NB4 (cell line): Measurements from ENCODE around the gene GPR141.

Experiments used
- DNase-seq: peaks from one replicate; pipeline ENCODE4 v3.0.0; 2010; ENCODE audit warnings: low read depth
- H3K4me3 ChIP-seq: one replicate; pipeline ENCODE4 v1.5.1; 2011; ENCODE audit warnings: mild to moderate bottlenecking, low read depth, low read length, moderate library complexity
- MYC ChIP-seq: IDR thresholded peaks from 2 replicates; pipeline ENCODE4 v1.6.1; 2011; ENCODE audit warnings: low read depth, low read length
- POLR2A ChIP-seq: IDR thresholded peaks from 2 replicates; pipeline ENCODE4 v1.6.1; 2011; ENCODE audit warnings: mild to moderate bottlenecking; ENCODE audit not compliant: insufficient read length; ENCODE audit errors: extremely low read depth
- TF ChIP-seq, protein P1 (sequence below): IDR thresholded peaks from one replicate; pipeline ENCODE4 v1.5.1; 2012; ENCODE audit warnings: low read depth, low read length
- TF ChIP-seq, protein P2 (sequence below): IDR thresholded peaks from 2 replicates; pipeline ENCODE4 v1.6.1; 2011; ENCODE audit warnings: low read depth, low read length

The GPR141 gene

DNA sequence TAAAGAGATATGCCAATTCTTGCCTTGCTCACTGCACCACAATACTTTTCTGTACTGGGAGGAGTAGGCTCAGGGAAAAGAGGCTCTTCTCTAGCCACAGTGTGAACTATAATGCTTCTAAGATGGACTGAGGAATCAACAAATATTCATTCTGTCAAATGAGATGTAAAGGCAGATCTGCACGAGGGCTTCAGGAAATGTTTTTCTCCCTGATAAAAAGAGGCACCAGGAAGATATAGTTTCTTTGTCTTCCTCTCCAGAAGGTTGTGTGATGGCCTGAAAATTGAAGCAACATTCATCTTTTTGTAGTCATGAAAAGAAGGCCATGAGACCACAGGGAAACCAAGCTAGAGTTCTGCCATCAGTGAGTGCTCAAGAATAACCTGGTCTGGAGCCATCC lies 85.7 kb downstream of the GPR141 start:
- no peak overlapping the region for H3K4me3 ChIP-seq
- TF ChIP-seq MYC = no peak
- TF ChIP-seq, protein P1, sequence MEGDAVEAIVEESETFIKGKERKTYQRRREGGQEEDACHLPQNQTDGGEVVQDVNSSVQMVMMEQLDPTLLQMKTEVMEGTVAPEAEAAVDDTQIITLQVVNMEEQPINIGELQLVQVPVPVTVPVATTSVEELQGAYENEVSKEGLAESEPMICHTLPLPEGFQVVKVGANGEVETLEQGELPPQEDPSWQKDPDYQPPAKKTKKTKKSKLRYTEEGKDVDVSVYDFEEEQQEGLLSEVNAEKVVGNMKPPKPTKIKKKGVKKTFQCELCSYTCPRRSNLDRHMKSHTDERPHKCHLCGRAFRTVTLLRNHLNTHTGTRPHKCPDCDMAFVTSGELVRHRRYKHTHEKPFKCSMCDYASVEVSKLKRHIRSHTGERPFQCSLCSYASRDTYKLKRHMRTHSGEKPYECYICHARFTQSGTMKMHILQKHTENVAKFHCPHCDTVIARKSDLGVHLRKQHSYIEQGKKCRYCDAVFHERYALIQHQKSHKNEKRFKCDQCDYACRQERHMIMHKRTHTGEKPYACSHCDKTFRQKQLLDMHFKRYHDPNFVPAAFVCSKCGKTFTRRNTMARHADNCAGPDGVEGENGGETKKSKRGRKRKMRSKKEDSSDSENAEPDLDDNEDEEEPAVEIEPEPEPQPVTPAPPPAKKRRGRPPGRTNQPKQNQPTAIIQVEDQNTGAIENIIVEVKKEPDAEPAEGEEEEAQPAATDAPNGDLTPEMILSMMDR = no peak
- no peak for TF ChIP-seq POLR2A
- TF ChIP-seq, protein P2, sequence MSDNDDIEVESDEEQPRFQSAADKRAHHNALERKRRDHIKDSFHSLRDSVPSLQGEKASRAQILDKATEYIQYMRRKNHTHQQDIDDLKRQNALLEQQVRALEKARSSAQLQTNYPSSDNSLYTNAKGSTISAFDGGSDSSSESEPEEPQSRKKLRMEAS = no peak
- no peak for DNase-seq

DNA sequence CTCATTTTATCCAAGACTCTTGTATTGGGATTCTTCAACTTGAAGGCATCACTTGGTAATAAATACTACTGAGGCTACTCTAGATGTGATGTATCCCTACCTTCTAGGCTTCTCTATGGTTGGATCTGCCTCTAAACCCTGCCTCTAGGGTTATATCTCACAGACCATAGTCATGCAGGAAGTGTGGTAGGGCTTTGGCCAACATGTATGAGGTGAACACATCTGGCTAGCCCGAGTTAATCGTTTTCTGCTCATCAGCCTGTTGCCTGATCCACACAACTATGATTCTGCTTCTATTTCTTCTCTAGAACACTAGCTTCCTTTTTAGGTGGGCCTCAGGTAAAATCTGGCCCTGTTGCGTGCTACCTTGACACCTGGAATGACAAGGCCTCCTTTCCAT lies 86.2 kb downstream of the GPR141 start:
- no peak for DNase-seq
- TF ChIP-seq POLR2A (no peak), MYC (no peak)
- TF ChIP-seq, protein P1 = no peak
- TF ChIP-seq, protein P2 = no peak
- no peak overlapping the region for H3K4me3 ChIP-seq

DNA sequence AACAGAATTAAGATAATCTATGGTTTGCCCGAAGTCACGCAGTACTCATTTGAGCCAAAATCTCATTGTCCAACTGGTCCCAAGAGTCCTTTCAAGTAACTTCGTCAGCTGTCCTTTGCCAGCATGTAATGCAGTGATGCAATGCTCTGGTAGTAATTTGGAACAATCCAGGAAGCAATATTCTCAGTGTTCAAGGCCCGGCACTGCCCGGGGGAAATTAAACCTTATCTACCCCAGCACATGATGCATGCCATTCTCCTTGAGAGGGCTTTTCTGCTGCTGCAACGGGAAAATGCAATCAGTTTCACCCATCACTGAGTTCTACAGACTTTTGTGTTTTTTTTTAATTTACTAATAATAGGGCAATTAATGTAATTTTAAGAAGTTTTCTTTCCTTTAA lies 87.3 kb downstream of the GPR141 start:
- no peak overlapping the region for H3K4me3 ChIP-seq
- no peak for DNase-seq
- TF ChIP-seq, protein P2 = no peak
- TF ChIP-seq, protein P1 = no peak
- TF ChIP-seq MYC = no peak

DNA sequence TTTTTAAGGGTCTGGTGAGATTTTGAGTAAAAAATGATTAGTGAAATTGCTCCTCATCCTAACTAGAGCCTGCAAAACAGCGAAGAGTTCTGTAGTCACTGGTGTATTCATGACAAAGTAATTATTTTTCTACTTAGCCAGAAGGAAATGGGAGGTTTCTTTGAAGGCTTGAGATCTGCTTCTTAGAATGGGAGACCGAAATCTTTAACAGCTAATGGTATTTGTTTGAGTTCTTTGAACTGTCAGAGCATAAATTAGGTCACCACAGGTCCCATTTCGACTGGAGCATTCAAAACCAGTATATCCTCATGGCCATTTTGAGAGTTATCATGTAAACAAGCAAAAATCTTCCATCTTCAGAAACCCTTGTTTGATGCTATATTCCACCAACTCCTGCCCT lies 87.8 kb downstream of the GPR141 start:
- DNase-seq = no peak
- H3K4me3 ChIP-seq = no peak overlapping the region
- TF ChIP-seq, protein P2 = no peak
- TF ChIP-seq, protein P1 = no peak
- no peak for TF ChIP-seq POLR2A
- TF ChIP-seq MYC = no peak

DNA sequence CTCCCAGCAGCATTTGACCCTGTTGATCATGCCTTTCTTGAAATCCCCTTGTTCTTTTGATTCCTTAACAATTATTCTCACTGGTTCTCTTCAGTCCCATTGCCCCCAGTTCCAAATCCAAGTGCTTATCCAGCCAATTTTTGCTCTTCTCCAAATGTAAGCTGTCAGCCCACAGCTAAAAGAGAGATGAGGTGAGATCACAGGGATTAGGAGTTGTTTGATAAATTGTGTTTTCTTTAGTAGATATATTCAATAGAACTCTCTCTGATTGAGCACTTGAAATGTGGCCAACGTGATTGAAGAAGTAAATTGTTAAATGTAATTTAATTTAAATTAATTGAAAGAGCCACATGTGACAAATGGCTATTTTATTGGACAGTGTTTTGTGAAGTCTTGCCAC lies 88.2 kb downstream of the GPR141 start:
- H3K4me3 ChIP-seq = no peak overlapping the region

More for the DNA sequence above, 88.2 kb downstream of the GPR141 start:
- DNase-seq = no peak
- TF ChIP-seq, protein P2 = no peak
- TF ChIP-seq MYC (no peak), POLR2A (no peak)
- TF ChIP-seq, protein P1 = no peak
